T-helper 22 cell (primary cell): Measurements from ENCODE around the gene EXOC5.

ENCODE experiments used
- DNase-seq: peaks from one replicate; pipeline ENCODE4 v3.0.0-alpha.2; 2020; ENCODE audit warnings: low read depth

Gene EXOC5

DNA sequence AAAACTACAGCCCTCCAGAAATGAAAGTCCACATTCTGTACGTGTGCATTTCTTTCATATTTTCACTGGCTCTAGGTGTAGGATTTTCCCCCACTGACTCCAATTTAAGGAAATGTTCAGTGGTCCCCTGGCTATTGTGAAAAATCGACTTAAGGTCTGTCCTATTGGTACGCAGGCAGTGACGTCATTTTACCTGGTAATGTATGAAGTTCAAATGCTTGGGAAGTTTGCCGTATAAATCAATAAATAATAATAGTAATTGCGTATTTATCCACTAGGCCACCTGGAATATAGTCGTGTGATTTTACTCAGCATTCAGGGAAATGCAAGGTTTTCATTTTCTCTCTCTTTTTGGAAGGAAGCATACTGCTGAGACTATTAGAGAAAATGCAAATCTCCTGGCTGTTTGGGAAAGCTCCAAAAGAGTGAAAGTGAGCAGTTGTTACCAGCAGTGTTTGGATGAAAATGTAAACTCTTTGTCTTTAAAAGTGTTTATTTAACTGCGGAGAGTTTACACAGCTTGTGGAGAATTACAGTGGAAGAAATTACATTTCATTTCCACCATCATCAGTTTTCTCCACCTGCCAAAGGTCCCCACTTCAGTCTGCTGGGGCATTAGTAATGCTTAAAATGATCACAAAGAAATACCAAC is 107.0 kb downstream of the EXOC5 start:
- DNase-seq = no peak

DNA sequence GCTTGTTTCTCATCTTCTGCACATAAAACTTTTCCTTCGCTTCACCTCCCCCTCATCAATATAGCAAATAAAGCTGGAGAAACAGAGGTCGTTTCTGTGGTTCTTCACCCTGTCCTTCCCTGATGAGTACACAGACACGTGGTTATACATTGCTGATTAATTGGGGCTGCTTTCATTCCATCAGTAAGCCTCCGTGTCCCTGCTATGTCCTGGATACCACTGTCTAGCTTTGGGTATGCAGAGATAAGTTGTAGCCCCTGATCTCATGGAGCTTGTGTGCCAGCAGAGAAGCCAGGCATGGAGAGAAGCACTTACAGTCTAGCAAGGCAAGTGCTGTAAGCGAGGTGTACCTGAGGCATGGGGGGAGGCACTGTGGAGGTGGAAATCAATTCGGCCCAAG is 108.4 kb downstream of the EXOC5 start:
- DNase-seq = no peak

DNA sequence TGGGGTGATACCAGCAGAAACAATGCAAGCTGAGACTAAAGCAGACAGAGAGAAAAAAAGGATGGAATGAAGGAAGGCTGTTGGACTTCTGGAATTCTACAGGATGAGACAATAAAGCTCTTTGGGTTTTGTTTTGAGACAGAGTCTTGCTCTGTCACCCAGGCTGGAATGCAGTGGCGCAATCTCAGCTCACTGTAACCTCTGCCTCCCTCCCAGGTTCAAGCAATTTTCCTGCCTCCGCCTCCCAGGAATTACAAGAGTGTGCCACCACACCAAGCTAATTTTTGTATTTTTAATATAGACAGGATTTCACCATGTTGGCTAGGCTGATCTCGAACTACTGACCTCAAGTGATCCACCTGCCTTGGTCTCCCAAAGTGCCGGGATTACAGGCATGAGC is 115.4 kb downstream of the EXOC5 start:
- no peak for DNase-seq
